Measurements from ENCODE around the gene NRCAM.

DNA sequence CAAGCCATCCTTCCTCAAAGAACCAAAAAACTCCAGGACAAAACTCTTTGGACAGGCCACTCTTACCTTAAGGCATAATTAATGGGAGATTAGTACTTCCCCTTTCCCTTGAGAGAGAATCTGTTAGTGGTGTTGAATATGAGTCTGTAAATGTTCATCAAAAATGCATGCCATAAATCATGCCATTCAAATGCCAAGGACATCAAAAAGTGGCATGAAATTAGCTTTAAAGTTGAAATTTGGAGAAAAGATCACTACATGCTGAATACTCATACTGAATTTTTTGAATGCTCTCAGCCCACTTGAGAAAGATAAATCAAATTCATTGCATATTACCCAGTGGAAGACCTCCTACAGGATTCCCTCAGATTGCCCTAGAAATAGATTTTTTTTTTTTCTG lies 6.7 kb downstream of the NRCAM start:
- TF ChIP-seq, protein P1, sequence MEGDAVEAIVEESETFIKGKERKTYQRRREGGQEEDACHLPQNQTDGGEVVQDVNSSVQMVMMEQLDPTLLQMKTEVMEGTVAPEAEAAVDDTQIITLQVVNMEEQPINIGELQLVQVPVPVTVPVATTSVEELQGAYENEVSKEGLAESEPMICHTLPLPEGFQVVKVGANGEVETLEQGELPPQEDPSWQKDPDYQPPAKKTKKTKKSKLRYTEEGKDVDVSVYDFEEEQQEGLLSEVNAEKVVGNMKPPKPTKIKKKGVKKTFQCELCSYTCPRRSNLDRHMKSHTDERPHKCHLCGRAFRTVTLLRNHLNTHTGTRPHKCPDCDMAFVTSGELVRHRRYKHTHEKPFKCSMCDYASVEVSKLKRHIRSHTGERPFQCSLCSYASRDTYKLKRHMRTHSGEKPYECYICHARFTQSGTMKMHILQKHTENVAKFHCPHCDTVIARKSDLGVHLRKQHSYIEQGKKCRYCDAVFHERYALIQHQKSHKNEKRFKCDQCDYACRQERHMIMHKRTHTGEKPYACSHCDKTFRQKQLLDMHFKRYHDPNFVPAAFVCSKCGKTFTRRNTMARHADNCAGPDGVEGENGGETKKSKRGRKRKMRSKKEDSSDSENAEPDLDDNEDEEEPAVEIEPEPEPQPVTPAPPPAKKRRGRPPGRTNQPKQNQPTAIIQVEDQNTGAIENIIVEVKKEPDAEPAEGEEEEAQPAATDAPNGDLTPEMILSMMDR (IDR thresholded peaks at IDR 0.05): no peak
- TF ChIP-seq POLR2A (IDR thresholded peaks at IDR 0.05) (no peak), POLR2AphosphoS5 (IDR thresholded peaks at IDR 0.05; ENCODE audit: insufficient read depth in 1 of 2, low read depth in 1 of 2) (no peak)

Measured in vagina (tissue), 2 donors.